GM12878 (cell line): Measurements from ENCODE around the gene PCSK2. TPM values are rescaled to one million over a fixed set of nuclear protein-coding genes. Genes with fewer than 3 reads are reported as not detected.

ENCODE experiments used
- ATAC-seq: fragments of 200-7000 bp; cut with Tn5 transposase; 3 replicates; pipeline ENCODE4 v1.9.1; 2020; ENCODE audit warnings: mild to moderate bottlenecking, moderate library complexity
- BruUV-seq: library from RNA; stranded (reverse); fragments of 400-500 nt; replicated peaks from 2 replicates; lab custom pipeline; 2021; lab: Mats Ljungman, UMichigan
- CTCF ChIA-PET: fragments of 300-600 bp; sonication (Branson Sonifier 250); formaldehyde crosslinking; extraction: SDS; loops from one replicate; lab custom pipeline; 2021; ENCODE audit warnings: inconsistent platforms; lab: Yijun Ruan, JAX
- POLR2A ChIA-PET: fragments of 350-600 bp; formaldehyde crosslinking; extraction: SDS; loops from one replicate; lab custom pipeline; 2021; ENCODE audit warnings: inconsistent platforms; lab: Charles Lee
- RAD21 ChIA-PET: fragments of 300-600 bp; sonication (Branson Sonifier 250); formaldehyde crosslinking; loops from one replicate; lab custom pipeline; 2023; ENCODE audit warnings: antibody characterized with exemption; ENCODE audit not compliant: unreplicated experiment; lab: Charles Lee
- SMC1A ChIA-PET: fragments of 300-600 bp; sonication (Branson Sonifier 250); formaldehyde crosslinking; loops from one replicate; lab custom pipeline; 2023; ENCODE audit not compliant: unreplicated experiment, uncharacterized antibody; lab: Charles Lee
- DNase-seq: peaks from one replicate; pipeline ENCODE4 v3.0.0-alpha.2; 2011; ENCODE audit warnings: low read depth, low spot score
- FAIRE-seq: peaks from 3 replicates; lab custom pipeline; 2011; peaks lifted over from hg19 to GRCh38; lab: Jason Lieb, UNC
- H2AFZ ChIP-seq: 2 replicates; pipeline ENCODE4 v1.6.0; 2011; ENCODE audit warnings: low read depth, low read length, control low read depth; ENCODE audit not compliant: control insufficient read depth
- H3K27ac ChIP-seq: 2 replicates; pipeline ENCODE4 v1.5.1; 2011; ENCODE audit warnings: control low read depth; ENCODE audit not compliant: control insufficient read depth, insufficient read depth
- H3K27me3 ChIP-seq, 2 experiments: replicated peaks in 1 of 2; 2 replicates each; pipeline versions ENCODE4 v1.6.0 to v1.6.1; 2011; ENCODE audit warnings: low read length in 1 of 2; ENCODE audit not compliant: control insufficient read depth in 2 of 2, insufficient read depth in 2 of 2
- H3K36me3 ChIP-seq, 2 experiments: 2 replicates each; pipeline ENCODE4 v1.5.1; 2011; ENCODE audit warnings: low read length in 1 of 2; ENCODE audit not compliant: control insufficient read depth in 2 of 2, insufficient read depth in 2 of 2
- H3K4me1 ChIP-seq: 2 replicates; pipeline ENCODE4 v1.6.1; 2011; ENCODE audit warnings: mild to moderate bottlenecking, low read length, moderate library complexity, mixed read lengths; ENCODE audit not compliant: control insufficient read depth, insufficient read depth
- H3K4me2 ChIP-seq: 2 replicates; pipeline ENCODE4 v1.6.0; 2011; ENCODE audit warnings: control low read depth; ENCODE audit not compliant: control insufficient read depth, insufficient read depth
- H3K4me3 ChIP-seq: fragments of 200-600 bp; sonication (generic); 2 replicates; pipeline ENCODE4 v1.5.1; 2016
- H3K79me2 ChIP-seq: 2 replicates; pipeline ENCODE4 v1.6.0; 2011; ENCODE audit warnings: low read length; ENCODE audit not compliant: control insufficient read depth, insufficient read depth
- H3K9ac ChIP-seq: 2 replicates; pipeline ENCODE4 v1.8.0; 2011; ENCODE audit warnings: low read length, control low read depth, mixed read lengths; ENCODE audit not compliant: control insufficient read depth, insufficient read depth
- H3K9me3 ChIP-seq: replicated peaks from 3 replicates; pipeline ENCODE4 v1.5.1; 2011; ENCODE audit warnings: mild to moderate bottlenecking, low read length; ENCODE audit not compliant: control insufficient read depth, insufficient read depth
- H4K20me1 ChIP-seq: 2 replicates; pipeline ENCODE4 v1.6.0; 2011; ENCODE audit not compliant: control insufficient read depth, insufficient read depth
- CHD1 ChIP-seq: IDR thresholded peaks from 2 replicates; pipeline ENCODE4 v1.6.1; 2012; ENCODE audit warnings: low read depth, low read length, improper control_type of control experiment
- CHD4 ChIP-seq: fragments of 200-600 bp; sonication (generic); IDR thresholded peaks from 2 replicates; pipeline ENCODE4 v1.6.1; 2016; ENCODE audit warnings: mild to moderate bottlenecking
- ESRRA ChIP-seq: IDR thresholded peaks from 2 replicates; pipeline ENCODE4 v1.6.1; 2012; ENCODE audit warnings: mild to moderate bottlenecking, low read length, improper control_type of control experiment
- GABPA ChIP-seq: IDR thresholded peaks from 2 replicates; pipeline ENCODE4 v1.6.1; 2014; ENCODE audit warnings: antibody characterized with exemption, low read depth, mild to moderate bottlenecking, inconsistent platforms
- MEF2A ChIP-seq: IDR thresholded peaks from 2 replicates; pipeline ENCODE4 v1.6.1; 2011; ENCODE audit warnings: low read depth, mild to moderate bottlenecking, low read length, moderate library complexity; ENCODE audit not compliant: insufficient read depth
- MEF2B ChIP-seq: fragments of 450-650 bp; IDR thresholded peaks from 2 replicates; pipeline ENCODE4 v1.6.1; 2018; ENCODE audit warnings: mild to moderate bottlenecking, moderate library complexity; ENCODE audit not compliant: partially characterized antibody, poor library complexity, severe bottlenecking
- PAX5 ChIP-seq: IDR thresholded peaks from 2 replicates; pipeline ENCODE4 v1.6.1; 2011; ENCODE audit warnings: low read depth, low read length, borderline replicate concordance
- RAD21 ChIP-seq: IDR thresholded peaks from 2 replicates; pipeline ENCODE4 v1.6.1; 2011; ENCODE audit warnings: mild to moderate bottlenecking, low read depth, low read length, moderate library complexity; ENCODE audit not compliant: insufficient read depth
- RBBP5 ChIP-seq: fragments of 200-600 bp; sonication (generic); conservative IDR thresholded peaks from 2 replicates; pipeline ENCODE4 v1.6.1; 2016
- SREBF1 ChIP-seq: IDR thresholded peaks from 2 replicates; pipeline ENCODE4 v1.6.1; 2012; ENCODE audit warnings: mild to moderate bottlenecking, low read length
- ZBED1 ChIP-seq: IDR thresholded peaks from 2 replicates; pipeline ENCODE4 v1.6.1; 2016; ENCODE audit warnings: borderline replicate concordance
- WGBS: methylation state at CpG from one replicate; pipeline ENCODE4 v1.1.6; 2016; ENCODE audit warnings: low lambda C conversion rate; ENCODE audit not compliant: insufficient replicate concordance, insufficient coverage; ENCODE audit errors: missing lambda C conversion rate; 5-methylcytosine and 5-hydroxymethylcytosine counted together
- in situ Hi-C: fragments of 300-500 bp; cut with MboI; formaldehyde crosslinking; loops from 9 replicates; pipeline ENCODE4 v1.14.3; 2018; ENCODE audit warnings: mixed read lengths
- intact Hi-C: fragments of 100-400 bp; cut with micrococcal nuclease; formaldehyde crosslinking; loops from one replicate; pipeline ENCODE4 v1.14.2; 2022; ENCODE audit not compliant: unreplicated experiment
- polyA plus RNA-seq, 11 experiments: library from polyadenylated mRNA; depleted of rRNA in 4 of 11; unstranded in 6 of 11; stranded (reverse) in 5 of 11; fragments of >200 nt; fragmentation: Nextera tagmentation in 4 of 11; fragmentation: Illumina TruSeq in 1 of 11; extraction: Ambion mirVana in 4 of 11; extraction: Trizol in 1 of 11; gene quantifications; 1 replicate in 1 of 11; 2 replicates in 10 of 11; pipeline versions ENCODE4 v1.2.1 to v1.2.3, GENCODE V29; 2011 to 2016; ENCODE audit warnings: inconsistent platforms in 2 of 11, missing spikeins in 2 of 11, low read depth in 1 of 11
- total RNA-seq, 4 experiments: library from RNA; depleted of rRNA in 3 of 4; stranded (reverse); fragments of >200 nt in 3 of 4; fragmentation: Illumina TruSeq in 1 of 4; extraction: Trizol in 1 of 4; gene quantifications; 2 replicates each; pipeline versions ENCODE4 v1.2.1 to v1.2.3, GENCODE V29; 2013 to 2021
- TF ChIP-seq, protein P1 (sequence below): fragments of 450-650 bp; IDR thresholded peaks from 2 replicates; pipeline ENCODE4 v1.6.1; 2016; ENCODE audit warnings: mild to moderate bottlenecking
- TF ChIP-seq, protein P2 (sequence below): IDR thresholded peaks from 2 replicates; pipeline ENCODE4 v1.6.1; 2011; ENCODE audit warnings: borderline replicate concordance, low read depth, mild to moderate bottlenecking, moderate library complexity, mixed read lengths, low read length; ENCODE audit not compliant: insufficient read depth; ENCODE audit errors: extremely low read length

Gene PCSK2
- total and polyA plus RNA-seq, 10 of the 15 experiments (the other 5 are each of a cell fraction or from before 2014, with no cell fraction given): not detected

DNA sequence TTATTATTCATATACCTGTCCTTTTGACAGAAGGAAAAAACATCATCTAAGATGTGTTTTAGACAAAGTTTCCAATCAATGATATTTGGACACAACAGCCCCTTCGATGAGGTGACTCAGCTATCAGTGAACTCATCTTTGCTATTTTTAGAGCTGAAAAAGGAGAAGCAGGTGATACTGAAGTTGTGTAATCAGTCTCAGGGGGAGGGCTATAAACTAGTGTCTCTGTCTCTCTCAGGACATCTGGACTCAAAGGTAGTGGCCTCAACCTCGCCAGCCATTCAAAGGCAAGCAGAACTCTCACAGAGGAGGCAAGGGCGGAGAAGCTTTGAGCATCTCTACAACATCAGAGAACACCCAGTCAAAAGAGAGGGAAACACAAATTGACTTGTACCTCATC lies 168.9 kb downstream of the PCSK2 start:
- in situ Hi-C loops: no loop called here
- ChIA-PET RAD21 (no interaction called here), POLR2A (interaction anchor here (0.5 kb wide), 1 partner anchor 33 kb away, joined by 4 read pairs; no protein-coding TSS in a partner anchor), CTCF (interaction anchor here (1.5 kb wide), 1 partner anchor 36 kb away, joined by 5 read pairs; no protein-coding TSS in a partner anchor)
- H2AFZ ChIP-seq: no peak overlapping the region
- DNase-seq (no peak), ATAC-seq (peak; percentile 52)
- no TSS peak for BruUV-seq
- H3K36me3 ChIP-seq: no peaks in the 10 kb centered on the region
- no peak overlapping the region for H3K4me2 ChIP-seq
- H3K27ac ChIP-seq: no peak overlapping the region
- intact Hi-C loops: no loop called here
- H3K9me3 ChIP-seq: no peaks in the 10 kb centered on the region
- H3K9ac ChIP-seq: no peak overlapping the region
- no peak overlapping the region for H3K4me3 ChIP-seq
- TF ChIP-seq MEF2A: no peak
- TF ChIP-seq, protein P1, sequence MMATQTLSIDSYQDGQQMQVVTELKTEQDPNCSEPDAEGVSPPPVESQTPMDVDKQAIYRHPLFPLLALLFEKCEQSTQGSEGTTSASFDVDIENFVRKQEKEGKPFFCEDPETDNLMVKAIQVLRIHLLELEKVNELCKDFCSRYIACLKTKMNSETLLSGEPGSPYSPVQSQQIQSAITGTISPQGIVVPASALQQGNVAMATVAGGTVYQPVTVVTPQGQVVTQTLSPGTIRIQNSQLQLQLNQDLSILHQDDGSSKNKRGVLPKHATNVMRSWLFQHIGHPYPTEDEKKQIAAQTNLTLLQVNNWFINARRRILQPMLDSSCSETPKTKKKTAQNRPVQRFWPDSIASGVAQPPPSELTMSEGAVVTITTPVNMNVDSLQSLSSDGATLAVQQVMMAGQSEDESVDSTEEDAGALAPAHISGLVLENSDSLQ: no peak
- no peak for TF ChIP-seq SREBF1
- TF ChIP-seq ZBED1: no peak
- TF ChIP-seq, protein P2, sequence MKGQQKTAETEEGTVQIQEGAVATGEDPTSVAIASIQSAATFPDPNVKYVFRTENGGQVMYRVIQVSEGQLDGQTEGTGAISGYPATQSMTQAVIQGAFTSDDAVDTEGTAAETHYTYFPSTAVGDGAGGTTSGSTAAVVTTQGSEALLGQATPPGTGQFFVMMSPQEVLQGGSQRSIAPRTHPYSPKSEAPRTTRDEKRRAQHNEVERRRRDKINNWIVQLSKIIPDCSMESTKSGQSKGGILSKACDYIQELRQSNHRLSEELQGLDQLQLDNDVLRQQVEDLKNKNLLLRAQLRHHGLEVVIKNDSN: no peak
- TF ChIP-seq MEF2B: no peak
- no peak for TF ChIP-seq RBBP5
- TF ChIP-seq RAD21: no peak
- no peak for TF ChIP-seq ESRRA
- TF ChIP-seq PAX5: no peak
- no peak for TF ChIP-seq CHD1
- no peak for TF ChIP-seq CHD4
- no peak for TF ChIP-seq GABPA
- TF ChIP-seq, all 136 proteins: peak for 0
- Histone ChIP-seq H3K4me1 (no peaks in the 10 kb centered on the region), H3K79me2 (no peaks in the 10 kb centered on the region), H4K20me1 (no peaks in the 10 kb centered on the region), H3K27me3 (no peaks in the 10 kb centered on the region)
- FAIRE-seq: no peak
- SMC1A ChIA-PET: interaction anchor here (0.9 to 1.2 kb wide), 2 partner anchors 9 to 16 kb away, joined by 3 read pairs; no protein-coding TSS in a partner anchor
- 5% methylated on average over 3 of the region's 3 CpGs for WGBS
